PC-9 (cell line): ENCODE results near the gene SEBOX. TPM values are rescaled to one million over a fixed set of nuclear protein-coding genes. Genes with fewer than 3 reads are reported as not detected.
A peak's percentile ranks its signal among the peaks of the same experiment; 100 is the strongest.

Experiments used
- BruUV-seq: library from RNA; stranded (reverse); fragments of 400-500 nt; replicated peaks from 2 replicates; lab custom pipeline; 2021; lab: Mats Ljungman, UMichigan
- CTCF ChIA-PET: fragments of 300-600 bp; sonication (Branson Sonifier 250); formaldehyde crosslinking; loops from one replicate; lab custom pipeline; 2022; ENCODE audit warnings: antibody characterized with exemption; lab: Charles Lee
- POLR2A ChIA-PET: fragments of 300-600 bp; sonication (Branson Sonifier 250); formaldehyde crosslinking; loops from one replicate; lab custom pipeline; 2022; ENCODE audit warnings: antibody characterized with exemption; ENCODE audit not compliant: unreplicated experiment; lab: Charles Lee
- DNase-seq, 2 experiments: peaks; one replicate each; pipeline versions ENCODE4 v3.0.0 to v3.0.0-alpha.2; 2015 to 2022; ENCODE audit warnings: mixed read lengths in 1 of 2
- H2AFZ ChIP-seq: fragments of 200-600 bp; sonication (generic); 2 replicates; pipeline ENCODE4 v1.8.1; 2017; ENCODE audit warnings: antibody characterized with exemption
- H3F3A ChIP-seq: fragments of 200-600 bp; sonication (generic); 2 replicates; pipeline ENCODE4 v1.8.1; 2017; ENCODE audit warnings: antibody characterized with exemption, mild to moderate bottlenecking, low read depth; ENCODE audit not compliant: insufficient read depth
- H3K27ac ChIP-seq: fragments of 200-600 bp; sonication (generic); 2 replicates; pipeline ENCODE4 v1.6.1; 2016; ENCODE audit warnings: mixed run types
- H3K27me3 ChIP-seq: fragments of 200-600 bp; sonication (generic); 2 replicates; pipeline ENCODE4 v1.6.1; 2016; ENCODE audit warnings: low read depth, mixed run types; ENCODE audit not compliant: insufficient read depth
- H3K36me3 ChIP-seq: fragments of 200-600 bp; sonication (generic); 2 replicates; pipeline ENCODE4 v1.6.1; 2016; ENCODE audit warnings: low read depth, mixed run types
- H3K4me1 ChIP-seq: fragments of 200-600 bp; sonication (generic); replicated peaks from 2 replicates; pipeline ENCODE4 v1.6.1; 2016; ENCODE audit warnings: mixed run types; ENCODE audit not compliant: insufficient read depth
- H3K4me2 ChIP-seq: fragments of 200-600 bp; sonication (generic); 2 replicates; pipeline ENCODE4 v1.6.1; 2017; ENCODE audit warnings: mixed run types
- H3K4me3 ChIP-seq: fragments of 200-600 bp; sonication (generic); 2 replicates; pipeline ENCODE4 v1.6.1; 2016; ENCODE audit warnings: mixed run types
- H3K79me2 ChIP-seq: fragments of 200-600 bp; sonication (generic); 2 replicates; pipeline ENCODE4 v1.6.1; 2017; ENCODE audit warnings: low read depth, mixed run types
- H3K9me2 ChIP-seq: fragments of 200-600 bp; sonication (generic); 2 replicates; pipeline ENCODE4 v1.8.1; 2017; ENCODE audit warnings: mild to moderate bottlenecking; ENCODE audit not compliant: insufficient read depth
- H3K9me3 ChIP-seq: fragments of 200-600 bp; sonication (generic); 2 replicates; pipeline ENCODE4 v1.8.1; 2016; ENCODE audit warnings: low read depth; ENCODE audit not compliant: insufficient read depth
- H4K20me1 ChIP-seq: fragments of 200-600 bp; sonication (generic); 2 replicates; pipeline ENCODE4 v1.8.1; 2017; ENCODE audit not compliant: insufficient read depth
- CTCF ChIP-seq: fragments of 200-600 bp; sonication (generic); conservative IDR thresholded peaks from 2 replicates; pipeline ENCODE4 v1.6.1; 2017; ENCODE audit warnings: mixed run types, antibody characterized with exemption, mild to moderate bottlenecking, moderate library complexity
- EZH2 ChIP-seq: fragments of 200-600 bp; sonication (generic); IDR thresholded peaks from 2 replicates; pipeline ENCODE4 v1.8.0; 2017; ENCODE audit warnings: antibody characterized with exemption, low read depth
- intact Hi-C: fragments of 100-400 bp; cut with micrococcal nuclease; formaldehyde crosslinking; loops from one replicate; pipeline ENCODE4 v1.10.0; 2022; ENCODE audit not compliant: unreplicated experiment
- total RNA-seq: library from RNA; stranded (reverse); gene quantifications from 2 replicates; pipeline ENCODE4 v1.2.3, GENCODE V29; 2021

Gene SEBOX
- total RNA-seq, 1 experiment from 2014 or later = not detected

DNA sequence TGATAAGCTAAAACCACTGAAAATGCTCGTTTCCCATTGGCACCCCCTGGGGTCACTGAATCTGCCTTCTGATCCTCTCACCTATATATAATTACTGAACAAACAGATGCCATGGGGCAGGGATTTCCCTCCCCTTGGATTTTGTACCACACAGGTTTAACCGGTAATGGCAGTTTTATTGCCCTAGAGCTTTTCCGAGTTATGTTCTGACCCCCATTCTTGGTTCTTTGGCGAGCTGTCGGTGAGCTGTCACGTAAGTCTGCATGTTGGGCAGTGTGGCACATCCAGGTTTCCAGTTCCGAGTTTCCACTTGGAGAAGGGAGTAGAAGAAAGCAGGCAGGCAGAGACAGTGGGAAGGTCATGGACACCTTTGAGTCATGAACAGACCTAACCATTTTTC, 38.9 kb downstream of the SEBOX start:
- intact Hi-C loops = loop anchor here (2.0 kb wide), 1 partner anchor 437 kb away; no protein-coding TSS in a partner anchor
- Histone ChIP-seq H3K4me2 (peak overlapping the region; percentile 63), H3K9me2 (no peaks in the 10 kb centered on the region), H3K4me3 (peak overlapping the region; percentile 8; the same call in 1 of the 2 replicates), H2AFZ (no peak overlapping the region), H3K27me3 (no peaks in the 10 kb centered on the region), H3K36me3 (peaks cover 8% of the 10 kb centered on the region; the same call in 1 of the 2 replicates), H3K9me3 (no peaks in the 10 kb centered on the region), H3K4me1 (peaks cover 67% of the 10 kb centered on the region), H4K20me1 (no peaks in the 10 kb centered on the region), H3K79me2 (peaks cover 46% of the 10 kb centered on the region), H3F3A (peaks cover 8% of the 10 kb centered on the region; the same call in 1 of the 2 replicates), H3K27ac (peak overlapping the region; percentile 56)
- peak; percentile 65 to 91 for DNase-seq
- TF ChIP-seq EZH2 (no peak), CTCF (no peak)
- ChIA-PET CTCF (interaction anchor here (0.6 to 0.9 kb wide), 2 partner anchors 15 to 92 kb away, joined by 3 to 4 read pairs; no protein-coding TSS in a partner anchor), POLR2A (interaction anchor here (0.5 to 1.4 kb wide), 5 partner anchors 8 to 75 kb away, joined by 4 to 8 read pairs (median 5); partner anchors contain the start of genes IFT20, POLDIP2 and TNFAIP1)
- no TSS peak for BruUV-seq

DNA sequence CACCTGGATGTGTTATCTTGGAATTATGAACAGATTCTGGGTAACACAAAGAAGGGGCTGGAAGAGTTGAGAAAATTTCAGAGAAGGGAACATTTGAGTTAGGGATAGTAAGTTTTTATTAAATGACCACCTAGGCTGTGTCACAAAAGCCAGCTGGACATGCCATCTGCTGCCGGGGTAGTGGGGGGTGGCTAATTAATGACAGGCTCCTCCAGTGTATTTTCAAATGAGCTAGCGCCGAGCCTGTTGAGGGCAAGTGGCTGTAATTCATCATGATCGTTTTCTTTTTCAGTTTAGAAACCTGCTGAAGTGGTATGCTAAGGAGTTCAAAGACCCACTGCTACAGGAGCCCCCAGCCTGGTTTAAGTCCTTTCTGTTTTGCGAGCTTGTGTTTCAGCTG, 39.8 kb downstream of the SEBOX start:
- no TSS peak for BruUV-seq
- POLR2A ChIA-PET = interaction anchor here (0.6 kb wide), 1 partner anchor 44 kb away, joined by 5 read pairs; no protein-coding TSS in a partner anchor

DNA sequence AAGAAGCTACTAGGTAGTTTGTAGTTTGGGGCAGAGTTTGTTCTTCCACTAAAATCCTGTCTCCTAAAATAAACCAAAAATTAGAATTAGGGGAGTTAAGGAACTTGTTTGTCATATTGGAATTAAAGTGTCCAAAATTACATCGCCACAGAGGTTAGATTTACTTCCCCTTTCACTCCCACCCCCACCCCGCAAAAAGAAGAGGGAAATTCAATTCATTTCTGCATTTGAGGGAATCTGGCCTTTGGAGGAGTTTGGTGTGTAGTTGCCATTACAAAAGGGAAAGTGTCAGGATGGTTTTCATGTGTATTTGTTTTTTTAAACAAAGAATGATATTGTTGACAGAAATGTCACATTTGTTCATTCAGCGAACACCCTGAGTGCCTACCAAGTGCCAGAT, 40.2 kb downstream of the SEBOX start:
- H3K4me2 ChIP-seq = peak overlapping the region; percentile 63
- peaks cover 79% of the 10 kb centered on the region for H3K4me1 ChIP-seq
- no peak for TF ChIP-seq EZH2
- no peak for TF ChIP-seq CTCF
- no peak overlapping the region for H3K27ac ChIP-seq
- POLR2A ChIA-PET = no interaction called here
- intact Hi-C loops = no loop called here
- H4K20me1 ChIP-seq = no peaks in the 10 kb centered on the region
- H3F3A ChIP-seq = peaks cover 8% of the 10 kb centered on the region; the same call in 1 of the 2 replicates
- BruUV-seq = no TSS peak
- peaks cover 59% of the 10 kb centered on the region for H3K79me2 ChIP-seq
- no peaks in the 10 kb centered on the region for H3K9me2 ChIP-seq
- H3K4me3 ChIP-seq = no peak overlapping the region
- no peaks in the 10 kb centered on the region for H3K9me3 ChIP-seq
- no peak for DNase-seq
- H2AFZ ChIP-seq = no peak overlapping the region
- H3K36me3 ChIP-seq = peaks cover 8% of the 10 kb centered on the region; the same call in 1 of the 2 replicates
- CTCF ChIA-PET = no interaction called here
- no peaks in the 10 kb centered on the region for H3K27me3 ChIP-seq

More for the DNA sequence above, 39.8 kb downstream of the SEBOX start:
- Histone ChIP-seq H2AFZ (no peak overlapping the region), H3K36me3 (peaks cover 8% of the 10 kb centered on the region; the same call in 1 of the 2 replicates), H3K27me3 (no peaks in the 10 kb centered on the region), H3K27ac (peak overlapping the region; percentile 56), H3K9me2 (no peaks in the 10 kb centered on the region), H3K9me3 (no peaks in the 10 kb centered on the region), H3K4me2 (peak overlapping the region; percentile 63), H3K4me3 (no peak overlapping the region; the same call in 1 of the 2 replicates), H4K20me1 (no peaks in the 10 kb centered on the region), H3K79me2 (peaks cover 55% of the 10 kb centered on the region), H3K4me1 (peaks cover 75% of the 10 kb centered on the region), H3F3A (peaks cover 8% of the 10 kb centered on the region; the same call in 1 of the 2 replicates)
- TF ChIP-seq EZH2 (no peak), CTCF (no peak)
- DNase-seq = no peak
- intact Hi-C loops = no loop called here
- CTCF ChIA-PET = no interaction called here
